NCI-H2081 (cell line): ENCODE results near the gene PANX2.

ENCODE experiments used
- DNase-seq, 2 experiments: peaks; one replicate each; lab custom pipeline; 2025; lab: John Stamatoyannopoulos, UW

The PANX2 gene

GRCh38 chr22:50184902-50185374 lies 14.4 kb downstream of the PANX2 start:
- no peak for DNase-seq

GRCh38 chr22:50185375-50186087 lies 15.0 kb downstream of the PANX2 start, which contains the start of gene TRABD:
Gene TRABD, plus strand, starts transcription at chr22:50185913. Its CDS starts 7,148 bp downstream, at chr22:50193061.
- peak; percentile 79 to 83 for DNase-seq

GRCh38 chr22:50186181-50186714 lies 15.7 kb downstream of the PANX2 start:
- DNase-seq, result no peak

GRCh38 chr22:50186761-50187523 lies 16.4 kb downstream of the PANX2 start:
- no peak for DNase-seq

GRCh38 chr22:50188356-50188755 lies 17.8 kb downstream of the PANX2 start:
- no peak for DNase-seq

GRCh38 chr22:50189184-50189848 lies 18.8 kb downstream of the PANX2 start:
- peak; percentile 16 to 57 for DNase-seq

GRCh38 chr22:50189849-50190181 lies 19.3 kb downstream of the PANX2 start:
- no peak for DNase-seq

- DNase-seq, result peak in 1 of 2 experiments; percentile 30
Measured at GRCh38 chr22:50190182-50190940, 19.8 kb downstream of the PANX2 start.

- no peak for DNase-seq
Measured at GRCh38 chr22:50190941-50191741, 20.6 kb downstream of the PANX2 start.

- DNase-seq, result no peak
Measured at GRCh38 chr22:50192436-50193204, 22.1 kb downstream of the PANX2 start.

GRCh38 chr22:50193621-50194020 lies 23.1 kb downstream of the PANX2 start:
- no peak for DNase-seq

GRCh38 chr22:50194037-50194805 lies 23.7 kb downstream of the PANX2 start:
- DNase-seq, result no peak

GRCh38 chr22:50196256-50196655 lies 25.7 kb downstream of the PANX2 start:
- DNase-seq, result no peak

GRCh38 chr22:50197000-50197800 lies 26.7 kb downstream of the PANX2 start:
- DNase-seq, result no peak

- DNase-seq, result no peak
Measured at GRCh38 chr22:50197856-50198623, 27.5 kb downstream of the PANX2 start.

GRCh38 chr22:50198624-50199017 lies 28.1 kb downstream of the PANX2 start:
- no peak for DNase-seq

- DNase-seq, result no peak
Measured at GRCh38 chr22:50199251-50199721, 28.8 kb downstream of the PANX2 start.
